AG09319 (cell line): ENCODE results near the gene CXCR5.

Source experiments
- DNase-seq: peaks from one replicate; pipeline ENCODE4 v3.0.0-alpha.2; 2010; ENCODE audit warnings: low read depth; ENCODE audit errors: extremely low read depth
- TF ChIP-seq, protein P1 (sequence below): IDR thresholded peaks from 2 replicates; pipeline ENCODE4 v1.5.1; 2011; ENCODE audit warnings: low read depth, mild to moderate bottlenecking, inconsistent platforms, low read length, moderate library complexity

Gene CXCR5

DNA sequence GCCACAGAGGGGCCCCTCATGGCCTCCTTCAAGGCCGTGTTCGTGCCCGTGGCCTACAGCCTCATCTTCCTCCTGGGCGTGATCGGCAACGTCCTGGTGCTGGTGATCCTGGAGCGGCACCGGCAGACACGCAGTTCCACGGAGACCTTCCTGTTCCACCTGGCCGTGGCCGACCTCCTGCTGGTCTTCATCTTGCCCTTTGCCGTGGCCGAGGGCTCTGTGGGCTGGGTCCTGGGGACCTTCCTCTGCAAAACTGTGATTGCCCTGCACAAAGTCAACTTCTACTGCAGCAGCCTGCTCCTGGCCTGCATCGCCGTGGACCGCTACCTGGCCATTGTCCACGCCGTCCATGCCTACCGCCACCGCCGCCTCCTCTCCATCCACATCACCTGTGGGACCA is 10.0 kb downstream of the CXCR5 start:
- TF ChIP-seq, protein P1, sequence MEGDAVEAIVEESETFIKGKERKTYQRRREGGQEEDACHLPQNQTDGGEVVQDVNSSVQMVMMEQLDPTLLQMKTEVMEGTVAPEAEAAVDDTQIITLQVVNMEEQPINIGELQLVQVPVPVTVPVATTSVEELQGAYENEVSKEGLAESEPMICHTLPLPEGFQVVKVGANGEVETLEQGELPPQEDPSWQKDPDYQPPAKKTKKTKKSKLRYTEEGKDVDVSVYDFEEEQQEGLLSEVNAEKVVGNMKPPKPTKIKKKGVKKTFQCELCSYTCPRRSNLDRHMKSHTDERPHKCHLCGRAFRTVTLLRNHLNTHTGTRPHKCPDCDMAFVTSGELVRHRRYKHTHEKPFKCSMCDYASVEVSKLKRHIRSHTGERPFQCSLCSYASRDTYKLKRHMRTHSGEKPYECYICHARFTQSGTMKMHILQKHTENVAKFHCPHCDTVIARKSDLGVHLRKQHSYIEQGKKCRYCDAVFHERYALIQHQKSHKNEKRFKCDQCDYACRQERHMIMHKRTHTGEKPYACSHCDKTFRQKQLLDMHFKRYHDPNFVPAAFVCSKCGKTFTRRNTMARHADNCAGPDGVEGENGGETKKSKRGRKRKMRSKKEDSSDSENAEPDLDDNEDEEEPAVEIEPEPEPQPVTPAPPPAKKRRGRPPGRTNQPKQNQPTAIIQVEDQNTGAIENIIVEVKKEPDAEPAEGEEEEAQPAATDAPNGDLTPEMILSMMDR = no peak
- no peak for DNase-seq

DNA sequence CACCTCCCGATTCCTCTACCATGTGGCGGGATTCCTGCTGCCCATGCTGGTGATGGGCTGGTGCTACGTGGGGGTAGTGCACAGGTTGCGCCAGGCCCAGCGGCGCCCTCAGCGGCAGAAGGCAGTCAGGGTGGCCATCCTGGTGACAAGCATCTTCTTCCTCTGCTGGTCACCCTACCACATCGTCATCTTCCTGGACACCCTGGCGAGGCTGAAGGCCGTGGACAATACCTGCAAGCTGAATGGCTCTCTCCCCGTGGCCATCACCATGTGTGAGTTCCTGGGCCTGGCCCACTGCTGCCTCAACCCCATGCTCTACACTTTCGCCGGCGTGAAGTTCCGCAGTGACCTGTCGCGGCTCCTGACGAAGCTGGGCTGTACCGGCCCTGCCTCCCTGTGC is 10.5 kb downstream of the CXCR5 start:
- TF ChIP-seq, protein P1 = no peak
- DNase-seq = no peak

DNA sequence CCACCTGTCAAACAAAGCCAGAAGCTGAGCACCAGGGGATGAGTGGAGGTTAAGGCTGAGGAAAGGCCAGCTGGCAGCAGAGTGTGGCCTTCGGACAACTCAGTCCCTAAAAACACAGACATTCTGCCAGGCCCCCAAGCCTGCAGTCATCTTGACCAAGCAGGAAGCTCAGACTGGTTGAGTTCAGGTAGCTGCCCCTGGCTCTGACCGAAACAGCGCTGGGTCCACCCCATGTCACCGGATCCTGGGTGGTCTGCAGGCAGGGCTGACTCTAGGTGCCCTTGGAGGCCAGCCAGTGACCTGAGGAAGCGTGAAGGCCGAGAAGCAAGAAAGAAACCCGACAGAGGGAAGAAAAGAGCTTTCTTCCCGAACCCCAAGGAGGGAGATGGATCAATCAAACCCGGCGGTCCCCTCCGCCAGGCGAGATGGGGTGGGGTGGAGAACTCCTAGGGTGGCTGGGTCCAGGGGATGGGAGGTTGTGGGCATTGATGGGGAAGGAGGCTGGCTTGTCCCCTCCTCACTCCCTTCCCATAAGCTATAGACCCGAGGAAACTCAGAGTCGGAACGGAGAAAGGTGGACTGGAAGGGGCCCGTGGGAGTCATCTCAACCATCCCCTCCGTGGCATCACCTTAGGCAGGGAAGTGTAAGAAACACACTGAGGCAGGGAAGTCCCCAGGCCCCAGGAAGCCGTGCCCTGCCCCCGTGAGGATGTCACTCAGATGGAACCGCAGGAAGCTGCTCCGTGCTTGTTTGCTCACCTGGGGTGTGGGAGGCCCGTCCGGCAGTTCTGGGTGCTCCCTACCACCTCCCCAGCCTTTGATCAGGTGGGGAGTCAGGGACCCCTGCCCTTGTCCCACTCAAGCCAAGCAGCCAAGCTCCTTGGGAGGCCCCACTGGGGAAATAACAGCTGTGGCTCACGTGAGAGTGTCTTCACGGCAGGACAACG is 11.7 kb downstream of the CXCR5 start:
- no peak for DNase-seq
- TF ChIP-seq, protein P1 = no peak

DNA sequence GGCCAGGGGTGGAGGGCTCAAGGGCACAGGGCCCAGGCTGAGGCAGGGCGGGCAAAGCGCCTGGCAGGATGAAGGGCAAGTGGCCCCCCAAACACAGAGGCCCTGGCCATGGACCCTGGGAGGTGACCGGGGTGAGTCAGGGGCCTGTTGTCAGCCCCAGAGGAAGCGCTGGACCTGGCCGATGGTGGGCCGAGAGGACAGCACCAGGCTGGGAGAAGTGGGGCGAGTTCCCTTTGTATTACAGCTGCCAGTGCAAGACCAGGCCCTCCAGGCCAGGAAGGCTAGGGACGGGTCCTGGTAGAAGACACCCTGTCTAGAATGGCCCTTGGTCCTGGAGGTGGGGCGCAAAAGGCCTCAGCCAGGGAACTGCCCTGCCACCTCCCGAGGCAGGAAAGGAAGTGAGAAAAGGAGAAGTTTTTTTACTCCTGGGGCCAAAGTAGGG is 12.8 kb downstream of the CXCR5 start:
- TF ChIP-seq, protein P1 = no peak
- DNase-seq = no peak

DNA sequence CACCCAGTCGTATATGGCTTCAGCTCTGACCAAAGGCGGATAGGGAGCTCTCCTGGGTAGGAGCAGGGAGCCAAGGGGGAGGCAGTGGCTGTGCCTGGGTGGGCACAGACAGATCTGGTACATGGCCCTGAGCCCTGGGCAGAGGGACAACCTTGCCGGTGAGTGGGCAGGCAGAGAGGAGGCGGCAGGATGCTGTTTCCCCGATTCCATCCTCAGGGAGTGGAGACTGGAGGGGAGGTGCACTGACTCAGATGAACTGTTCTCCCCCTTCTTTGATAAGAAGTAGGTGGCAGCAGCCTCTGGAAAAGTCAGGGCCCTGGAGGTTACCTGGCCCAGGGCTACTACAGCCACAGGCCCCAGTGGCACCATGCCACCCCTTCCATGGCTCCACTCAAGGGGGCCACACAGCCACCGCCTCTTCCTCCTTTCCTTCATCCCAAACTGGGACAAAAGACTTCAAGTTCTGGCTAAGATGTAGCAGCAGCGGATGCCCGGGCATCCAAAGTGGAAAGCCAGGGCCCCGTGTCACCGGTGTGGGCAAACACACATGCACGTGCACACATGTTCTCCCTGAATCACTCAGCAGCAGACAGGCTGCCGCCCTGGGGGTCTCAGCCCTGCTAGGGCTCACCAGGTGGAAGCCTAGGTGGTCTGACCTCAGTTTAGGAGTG is 13.4 kb downstream of the CXCR5 start:
- DNase-seq = no peak
- TF ChIP-seq, protein P1 = no peak

DNA sequence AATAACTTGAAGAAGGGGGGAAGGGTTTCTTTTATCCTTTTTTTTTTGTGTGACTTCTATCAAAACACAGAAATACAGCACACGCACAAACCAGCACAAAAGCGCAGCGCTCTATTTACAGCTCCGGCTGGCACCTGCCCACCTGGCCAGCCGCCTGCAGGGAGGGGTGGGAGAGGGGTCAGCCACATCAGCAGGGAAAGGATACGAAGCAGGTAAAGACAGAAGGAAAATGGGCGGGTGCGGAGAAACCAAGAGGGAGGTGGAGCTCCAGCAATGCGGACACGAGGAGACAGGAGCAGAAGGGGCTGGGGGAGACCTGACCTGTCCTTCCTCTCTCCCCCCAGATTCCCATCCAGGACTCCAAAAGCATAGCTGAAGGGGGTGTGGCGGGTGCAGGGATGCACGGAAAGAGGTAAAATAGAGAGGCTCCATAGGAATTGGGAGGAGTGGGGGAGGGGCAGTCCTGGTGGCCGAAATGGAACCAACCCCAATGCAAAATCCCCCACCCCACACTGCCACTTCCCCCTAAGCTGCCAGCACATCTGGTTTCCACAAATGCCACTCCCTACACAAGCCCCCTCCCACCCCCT is 14.1 kb downstream of the CXCR5 start:
- no peak for DNase-seq
- TF ChIP-seq, protein P1 = no peak
